ENCODE measurements around the gene ERICH4. TPM values are rescaled to one million over a fixed set of nuclear protein-coding genes. Genes with fewer than 3 reads are reported as not detected.

Gene ERICH4
- total RNA-seq, 2 donors from 2014 or later = not detected

GRCh38 chr19:41409288-41409687 is 33.7 kb upstream of the ERICH4 start:
- WGBS = 38% methylated on average over 4 of the region's 4 CpGs
- peak; percentile 76 for DNase-seq (ENCODE audit: low spot score)
- intact Hi-C loops (cut with DNase I) = no loop called here
- Histone ChIP-seq H3K4me3 (no peak overlapping the region), H3K36me3 (peaks cover 0 to 6% of the 10 kb centered on the region in 2 donors), H3K9me3 (no peaks in the 10 kb centered on the region), H3K27me3 (replicated peaks; ENCODE audit: insufficient read depth) (no peaks in the 10 kb centered on the region), H3K4me1 (replicated peaks) (peaks cover 10% of the 10 kb centered on the region), H3K27ac (peak overlapping the region; percentile 50 to 55)
- TF ChIP-seq POLR2AphosphoS5 (IDR thresholded peaks at IDR 0.05) (peak; percentile 93), POLR2A (IDR thresholded peaks at IDR 0.05) (no peak)

GRCh38 chr19:41410336-41411054 is 32.5 kb upstream of the ERICH4 start:
- peak overlapping the region in 1 of 2 donors; percentile 55 for H3K27ac ChIP-seq
- WGBS = 81% methylated on average over 23 of the region's 23 CpGs
- no peaks in the 10 kb centered on the region for H3K9me3 ChIP-seq
- peaks cover 10% of the 10 kb centered on the region for H3K4me1 ChIP-seq (replicated peaks)
- H3K4me3 ChIP-seq = no peak overlapping the region
- DNase-seq (ENCODE audit: low spot score) = no peak
- TF ChIP-seq POLR2A (IDR thresholded peaks at IDR 0.05) (no peak), CTCF (IDR thresholded peaks at IDR 0.05) (no peak)
- intact Hi-C loops (cut with DNase I) = no loop called here
- no peaks in the 10 kb centered on the region for H3K27me3 ChIP-seq (replicated peaks; ENCODE audit: insufficient read depth)
- peaks cover 3 to 6% of the 10 kb centered on the region in 2 donors for H3K36me3 ChIP-seq

- H3K9me3 ChIP-seq = no peaks in the 10 kb centered on the region
Observed at GRCh38 chr19:41411100-41411967, 31.6 kb upstream of the ERICH4 start.

GRCh38 chr19:41411968-41412265 is 31.0 kb upstream of the ERICH4 start:
- Histone ChIP-seq H3K27me3 (replicated peaks; ENCODE audit: insufficient read depth) (no peaks in the 10 kb centered on the region), H3K9me3 (no peaks in the 10 kb centered on the region), H3K4me3 (no peak overlapping the region), H3K27ac (no peak overlapping the region), H3K36me3 (peaks cover 3 to 6% of the 10 kb centered on the region in 2 donors), H3K4me1 (replicated peaks) (peaks cover 10% of the 10 kb centered on the region)
- WGBS = 50% methylated on average over 11 of the region's 11 CpGs
- DNase-seq (ENCODE audit: low spot score) = peak; percentile 26
- intact Hi-C loops (cut with DNase I) = no loop called here
- TF ChIP-seq POLR2A (IDR thresholded peaks at IDR 0.05) = peak; percentile 13
- no peak for TF ChIP-seq POLR2AphosphoS5 (IDR thresholded peaks at IDR 0.05)

More at GRCh38 chr19:41411100-41411967, 31.6 kb upstream of the ERICH4 start:
- WGBS = 57% methylated on average over 9 of the region's 9 CpGs
- no peak overlapping the region for H3K27ac ChIP-seq
- no peak for TF ChIP-seq POLR2AphosphoS5 (IDR thresholded peaks at IDR 0.05)
- no peak for TF ChIP-seq POLR2A (IDR thresholded peaks at IDR 0.05)
- TF ChIP-seq CTCF (IDR thresholded peaks at IDR 0.05) = no peak
- peaks cover 10% of the 10 kb centered on the region for H3K4me1 ChIP-seq (replicated peaks)
- H3K36me3 ChIP-seq = peaks cover 3 to 6% of the 10 kb centered on the region in 2 donors
- H3K4me3 ChIP-seq = no peak overlapping the region
- no peaks in the 10 kb centered on the region for H3K27me3 ChIP-seq (replicated peaks; ENCODE audit: insufficient read depth)
- intact Hi-C loops (cut with DNase I) = no loop called here
- DNase-seq (ENCODE audit: low spot score) = no peak

- TF ChIP-seq POLR2AphosphoS5 (IDR thresholded peaks at IDR 0.05) = no peak
- TF ChIP-seq POLR2A (IDR thresholded peaks at IDR 0.05) = no peak
- no peak for TF ChIP-seq CTCF (IDR thresholded peaks at IDR 0.05)
- Histone ChIP-seq H3K4me1 (replicated peaks) (peaks cover 10% of the 10 kb centered on the region), H3K27me3 (replicated peaks; ENCODE audit: insufficient read depth) (no peaks in the 10 kb centered on the region), H3K9me3 (no peaks in the 10 kb centered on the region), H3K36me3 (peaks cover 3 to 6% of the 10 kb centered on the region in 2 donors), H3K4me3 (no peak overlapping the region), H3K27ac (no peak overlapping the region)
- no peak for DNase-seq (ENCODE audit: low spot score)
- intact Hi-C loops (cut with DNase I) = no loop called here
- 96% methylated on average over 5 of the region's 5 CpGs for WGBS
Observed at GRCh38 chr19:41412953-41413352, 30.0 kb upstream of the ERICH4 start.
